HTERT RPE-1 (cell line): Measurements from ENCODE around the gene SP140.
"Not testable (repeated sequence)": the region's sequence is repeated elsewhere in the genome, so short reads cannot be mapped to it uniquely, and the experiment has no call there.

ENCODE experiments used
- in situ Hi-C: fragments of 300-500 bp; cut with MboI; formaldehyde crosslinking; loops from 4 replicates; pipeline ENCODE4 v1.14.3; 2020; ENCODE audit warnings: low sequenced_read_pairs

The SP140 gene

GRCh38 chr2:230282936-230283335 is 57.4 kb downstream of the SP140 start:
- in situ Hi-C loops = no loop called here

GRCh38 chr2:230286048-230286447 is 60.5 kb downstream of the SP140 start:
- in situ Hi-C loops = no loop called here

GRCh38 chr2:230289311-230289710 is 63.8 kb downstream of the SP140 start:
- in situ Hi-C loops = not testable (repeated sequence)

GRCh38 chr2:230295192-230295591 is 69.7 kb downstream of the SP140 start:
- in situ Hi-C loops = no loop called here

- in situ Hi-C loops = no loop called here
Observed at GRCh38 chr2:230296917-230297316, 71.4 kb downstream of the SP140 start.

- in situ Hi-C loops = no loop called here
Observed at GRCh38 chr2:230299618-230300017, 74.1 kb downstream of the SP140 start.

- in situ Hi-C loops = no loop called here
Observed at GRCh38 chr2:230305416-230306275, 80.1 kb downstream of the SP140 start.

- in situ Hi-C loops = no loop called here
Observed at GRCh38 chr2:230306474-230306873, 80.9 kb downstream of the SP140 start.

- in situ Hi-C loops = no loop called here
Observed at GRCh38 chr2:230307485-230307884, 81.9 kb downstream of the SP140 start.

GRCh38 chr2:230308402-230309000 is 83.0 kb downstream of the SP140 start:
- in situ Hi-C loops = no loop called here

- in situ Hi-C loops = not testable (repeated sequence)
Observed at GRCh38 chr2:230310792-230311191, 85.3 kb downstream of the SP140 start.

- in situ Hi-C loops = not testable (repeated sequence)
Observed at GRCh38 chr2:230311634-230312033, 86.1 kb downstream of the SP140 start.

- in situ Hi-C loops = no loop called here
Observed at GRCh38 chr2:230312638-230313037, 87.1 kb downstream of the SP140 start.

- in situ Hi-C loops = no loop called here
Observed at GRCh38 chr2:230317366-230317765, 91.8 kb downstream of the SP140 start.

GRCh38 chr2:230318190-230319121 is 92.9 kb downstream of the SP140 start:
- in situ Hi-C loops = no loop called here

- in situ Hi-C loops = no loop called here
Observed at GRCh38 chr2:230319211-230319862, 93.8 kb downstream of the SP140 start.

- in situ Hi-C loops = no loop called here
Observed at GRCh38 chr2:230321031-230321430, 95.5 kb downstream of the SP140 start.

- in situ Hi-C loops = no loop called here
Observed at GRCh38 chr2:230322561-230323384, 97.2 kb downstream of the SP140 start.

GRCh38 chr2:230323385-230324106 is 98.0 kb downstream of the SP140 start:
- in situ Hi-C loops = no loop called here
